ENCODE results near the gene SLC22A5. TPM values are rescaled to one million over a fixed set of nuclear protein-coding genes. Genes with fewer than 3 reads are reported as not detected.

The SLC22A5 gene
- total RNA-seq, 1 experiment from 2014 or later: 3.6 TPM

DNA sequence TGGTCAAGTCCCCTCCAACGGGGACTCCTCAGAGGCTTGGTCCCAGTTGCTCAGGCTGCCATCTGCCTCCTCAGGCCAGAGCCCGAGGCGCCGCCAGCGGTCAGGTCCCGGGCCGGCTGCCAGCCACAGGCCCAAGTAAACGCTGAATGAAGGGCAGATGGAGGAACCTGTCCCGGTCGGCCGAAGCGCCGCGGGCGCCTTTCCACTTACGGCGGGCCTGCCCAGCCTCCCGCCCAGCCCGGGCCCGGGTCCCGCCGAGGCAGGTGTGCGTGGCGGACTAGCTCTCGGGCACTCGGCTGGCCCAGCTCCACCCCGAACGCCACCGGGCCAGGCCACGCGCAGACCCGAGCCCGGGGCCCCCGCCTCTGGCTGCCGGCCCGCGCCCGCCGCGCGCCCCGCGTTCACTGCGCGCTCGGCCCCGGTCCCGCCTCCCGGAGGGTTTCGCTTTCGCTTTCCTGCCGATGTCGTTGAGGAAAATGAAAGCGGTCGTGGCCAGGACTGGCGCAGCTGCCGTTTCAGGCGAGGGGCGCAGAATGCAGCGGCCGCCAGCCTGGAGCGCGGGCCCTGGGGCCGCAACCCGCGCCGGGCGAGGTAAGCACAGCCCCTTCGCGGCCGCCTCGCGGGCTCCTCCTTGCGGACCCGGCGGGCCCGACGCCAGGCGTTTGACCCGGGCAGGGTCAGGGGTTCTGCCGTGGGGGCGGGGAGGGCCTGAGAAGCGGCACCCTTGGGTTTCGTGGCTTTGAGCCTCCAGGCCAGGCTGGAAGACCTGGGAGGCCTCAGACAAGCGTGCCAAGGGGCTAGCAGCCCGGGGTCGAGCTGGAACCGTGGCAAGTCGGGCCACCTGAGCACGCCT lies 41.2 kb downstream of the SLC22A5 start (continued):
- TF ChIP-seq, protein P1, sequence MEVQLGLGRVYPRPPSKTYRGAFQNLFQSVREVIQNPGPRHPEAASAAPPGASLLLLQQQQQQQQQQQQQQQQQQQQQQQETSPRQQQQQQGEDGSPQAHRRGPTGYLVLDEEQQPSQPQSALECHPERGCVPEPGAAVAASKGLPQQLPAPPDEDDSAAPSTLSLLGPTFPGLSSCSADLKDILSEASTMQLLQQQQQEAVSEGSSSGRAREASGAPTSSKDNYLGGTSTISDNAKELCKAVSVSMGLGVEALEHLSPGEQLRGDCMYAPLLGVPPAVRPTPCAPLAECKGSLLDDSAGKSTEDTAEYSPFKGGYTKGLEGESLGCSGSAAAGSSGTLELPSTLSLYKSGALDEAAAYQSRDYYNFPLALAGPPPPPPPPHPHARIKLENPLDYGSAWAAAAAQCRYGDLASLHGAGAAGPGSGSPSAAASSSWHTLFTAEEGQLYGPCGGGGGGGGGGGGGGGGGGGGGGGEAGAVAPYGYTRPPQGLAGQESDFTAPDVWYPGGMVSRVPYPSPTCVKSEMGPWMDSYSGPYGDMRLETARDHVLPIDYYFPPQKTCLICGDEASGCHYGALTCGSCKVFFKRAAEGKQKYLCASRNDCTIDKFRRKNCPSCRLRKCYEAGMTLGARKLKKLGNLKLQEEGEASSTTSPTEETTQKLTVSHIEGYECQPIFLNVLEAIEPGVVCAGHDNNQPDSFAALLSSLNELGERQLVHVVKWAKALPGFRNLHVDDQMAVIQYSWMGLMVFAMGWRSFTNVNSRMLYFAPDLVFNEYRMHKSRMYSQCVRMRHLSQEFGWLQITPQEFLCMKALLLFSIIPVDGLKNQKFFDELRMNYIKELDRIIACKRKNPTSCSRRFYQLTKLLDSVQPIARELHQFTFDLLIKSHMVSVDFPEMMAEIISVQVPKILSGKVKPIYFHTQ (CRISPR knock-in tag; IDR thresholded peaks at IDR 0.05): no peak
- TF ChIP-seq ZNF396 (CRISPR knock-in tag; IDR thresholded peaks at IDR 0.05; ENCODE audit: borderline replicate concordance) (no peak), GTF2I (CRISPR knock-in tag; conservative IDR thresholded peaks at IDR 0.05) (no peak), FOXK1 (CRISPR knock-in tag; IDR thresholded peaks at IDR 0.05) (no peak), CREM (CRISPR knock-in tag; IDR thresholded peaks at IDR 0.05) (0 out of 2 replicates have a peak, but pooled peaks have one; percentile 62), HMGA2 (CRISPR knock-in tag; IDR thresholded peaks at IDR 0.05) (no peak), SP1 (CRISPR knock-in tag; conservative IDR thresholded peaks at IDR 0.05) (peak; percentile 45; the same call in 1 of the 2 replicates), ZNF219 (CRISPR knock-in tag; IDR thresholded peaks at IDR 0.05; ENCODE audit: borderline replicate concordance) (no peak)
- TF ChIP-seq, protein P2, sequence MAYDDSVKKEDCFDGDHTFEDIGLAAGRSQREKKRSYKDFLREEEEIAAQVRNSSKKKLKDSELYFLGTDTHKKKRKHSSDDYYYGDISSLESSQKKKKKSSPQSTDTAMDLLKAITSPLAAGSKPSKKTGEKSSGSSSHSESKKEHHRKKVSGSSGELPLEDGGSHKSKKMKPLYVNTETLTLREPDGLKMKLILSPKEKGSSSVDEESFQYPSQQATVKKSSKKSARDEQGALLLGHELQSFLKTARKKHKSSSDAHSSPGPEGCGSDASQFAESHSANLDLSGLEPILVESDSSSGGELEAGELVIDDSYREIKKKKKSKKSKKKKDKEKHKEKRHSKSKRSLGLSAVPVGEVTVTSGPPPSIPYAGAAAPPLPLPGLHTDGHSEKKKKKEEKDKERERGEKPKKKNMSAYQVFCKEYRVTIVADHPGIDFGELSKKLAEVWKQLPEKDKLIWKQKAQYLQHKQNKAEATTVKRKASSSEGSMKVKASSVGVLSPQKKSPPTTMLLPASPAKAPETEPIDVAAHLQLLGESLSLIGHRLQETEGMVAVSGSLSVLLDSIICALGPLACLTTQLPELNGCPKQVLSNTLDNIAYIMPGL (CRISPR knock-in tag; IDR thresholded peaks at IDR 0.05): peak; percentile 95
- TF ChIP-seq, protein P3, sequence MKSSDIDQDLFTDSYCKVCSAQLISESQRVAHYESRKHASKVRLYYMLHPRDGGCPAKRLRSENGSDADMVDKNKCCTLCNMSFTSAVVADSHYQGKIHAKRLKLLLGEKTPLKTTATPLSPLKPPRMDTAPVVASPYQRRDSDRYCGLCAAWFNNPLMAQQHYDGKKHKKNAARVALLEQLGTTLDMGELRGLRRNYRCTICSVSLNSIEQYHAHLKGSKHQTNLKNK (CRISPR knock-in tag; IDR thresholded peaks at IDR 0.05): no peak
- TF ChIP-seq, protein P4, sequence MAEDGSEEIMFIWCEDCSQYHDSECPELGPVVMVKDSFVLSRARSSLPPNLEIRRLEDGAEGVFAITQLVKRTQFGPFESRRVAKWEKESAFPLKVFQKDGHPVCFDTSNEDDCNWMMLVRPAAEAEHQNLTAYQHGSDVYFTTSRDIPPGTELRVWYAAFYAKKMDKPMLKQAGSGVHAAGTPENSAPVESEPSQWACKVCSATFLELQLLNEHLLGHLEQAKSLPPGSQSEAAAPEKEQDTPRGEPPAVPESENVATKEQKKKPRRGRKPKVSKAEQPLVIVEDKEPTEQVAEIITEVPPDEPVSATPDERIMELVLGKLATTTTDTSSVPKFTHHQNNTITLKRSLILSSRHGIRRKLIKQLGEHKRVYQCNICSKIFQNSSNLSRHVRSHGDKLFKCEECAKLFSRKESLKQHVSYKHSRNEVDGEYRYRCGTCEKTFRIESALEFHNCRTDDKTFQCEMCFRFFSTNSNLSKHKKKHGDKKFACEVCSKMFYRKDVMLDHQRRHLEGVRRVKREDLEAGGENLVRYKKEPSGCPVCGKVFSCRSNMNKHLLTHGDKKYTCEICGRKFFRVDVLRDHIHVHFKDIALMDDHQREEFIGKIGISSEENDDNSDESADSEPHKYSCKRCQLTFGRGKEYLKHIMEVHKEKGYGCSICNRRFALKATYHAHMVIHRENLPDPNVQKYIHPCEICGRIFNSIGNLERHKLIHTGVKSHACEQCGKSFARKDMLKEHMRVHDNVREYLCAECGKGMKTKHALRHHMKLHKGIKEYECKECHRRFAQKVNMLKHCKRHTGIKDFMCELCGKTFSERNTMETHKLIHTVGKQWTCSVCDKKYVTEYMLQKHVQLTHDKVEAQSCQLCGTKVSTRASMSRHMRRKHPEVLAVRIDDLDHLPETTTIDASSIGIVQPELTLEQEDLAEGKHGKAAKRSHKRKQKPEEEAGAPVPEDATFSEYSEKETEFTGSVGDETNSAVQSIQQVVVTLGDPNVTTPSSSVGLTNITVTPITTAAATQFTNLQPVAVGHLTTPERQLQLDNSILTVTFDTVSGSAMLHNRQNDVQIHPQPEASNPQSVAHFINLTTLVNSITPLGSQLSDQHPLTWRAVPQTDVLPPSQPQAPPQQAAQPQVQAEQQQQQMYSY (CRISPR knock-in tag; IDR thresholded peaks at IDR 0.05): no peak; the same call in 1 of the 2 replicates

DNA sequence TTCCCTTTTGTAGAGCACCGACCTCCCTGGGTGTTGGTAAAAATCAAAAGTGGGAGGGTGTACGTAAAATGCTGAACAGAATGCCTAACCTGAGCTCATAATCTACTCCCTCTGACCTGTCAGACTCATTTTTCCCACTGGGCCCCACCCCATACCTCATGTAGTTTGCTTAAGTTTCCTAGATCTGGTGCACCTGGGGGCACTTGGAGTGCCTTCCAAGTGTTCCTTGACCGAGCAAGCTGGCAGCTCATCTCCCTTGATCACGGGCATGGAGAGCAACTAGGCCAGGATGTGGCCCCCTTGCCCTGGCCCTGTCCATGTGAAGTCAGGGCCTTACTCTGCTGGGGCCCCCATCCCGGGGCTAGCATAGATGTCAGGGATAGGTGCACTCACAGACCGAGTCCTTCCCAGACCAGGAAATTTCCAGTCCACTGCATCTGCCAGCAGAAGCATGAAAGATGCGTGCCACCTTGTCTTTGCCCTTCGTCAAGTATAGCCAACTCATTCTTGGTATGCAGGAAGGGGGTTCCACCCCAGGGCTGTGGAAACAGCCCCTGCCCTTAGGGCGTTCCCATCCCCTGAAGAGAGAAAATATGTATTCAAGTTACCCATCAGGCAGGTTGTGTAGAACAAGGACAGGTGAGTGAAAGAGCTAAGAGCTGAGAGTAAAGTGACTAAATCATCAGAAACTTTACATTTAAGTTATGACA lies 41.9 kb downstream of the SLC22A5 start:
- POLR2A ChIA-PET: interaction anchor here (0.7 to 1.5 kb wide), 3 partner anchors 79 to 89 kb away, joined by 3 read pairs; no protein-coding TSS in a partner anchor
- no peaks in the 10 kb centered on the region for H3K36me3 Mint-ChIP-seq
- ATAC-seq (no peak), DNase-seq (ENCODE audit: low spot score) (no peak)
- H3K9me3 Mint-ChIP-seq: peaks cover 4% of the 10 kb centered on the region; the same call in 1 of the 2 replicates
- peak overlapping the region; percentile 44; the same call in 1 of the 2 replicates for H3K27ac Mint-ChIP-seq
- no peak for TF ChIP-seq SOX15 (CRISPR knock-in tag; IDR thresholded peaks at IDR 0.05)
- no peak for TF ChIP-seq NR3C1 (CRISPR knock-in tag; conservative IDR thresholded peaks at IDR 0.05; ENCODE audit: low read depth)
- TF ChIP-seq, protein P5, sequence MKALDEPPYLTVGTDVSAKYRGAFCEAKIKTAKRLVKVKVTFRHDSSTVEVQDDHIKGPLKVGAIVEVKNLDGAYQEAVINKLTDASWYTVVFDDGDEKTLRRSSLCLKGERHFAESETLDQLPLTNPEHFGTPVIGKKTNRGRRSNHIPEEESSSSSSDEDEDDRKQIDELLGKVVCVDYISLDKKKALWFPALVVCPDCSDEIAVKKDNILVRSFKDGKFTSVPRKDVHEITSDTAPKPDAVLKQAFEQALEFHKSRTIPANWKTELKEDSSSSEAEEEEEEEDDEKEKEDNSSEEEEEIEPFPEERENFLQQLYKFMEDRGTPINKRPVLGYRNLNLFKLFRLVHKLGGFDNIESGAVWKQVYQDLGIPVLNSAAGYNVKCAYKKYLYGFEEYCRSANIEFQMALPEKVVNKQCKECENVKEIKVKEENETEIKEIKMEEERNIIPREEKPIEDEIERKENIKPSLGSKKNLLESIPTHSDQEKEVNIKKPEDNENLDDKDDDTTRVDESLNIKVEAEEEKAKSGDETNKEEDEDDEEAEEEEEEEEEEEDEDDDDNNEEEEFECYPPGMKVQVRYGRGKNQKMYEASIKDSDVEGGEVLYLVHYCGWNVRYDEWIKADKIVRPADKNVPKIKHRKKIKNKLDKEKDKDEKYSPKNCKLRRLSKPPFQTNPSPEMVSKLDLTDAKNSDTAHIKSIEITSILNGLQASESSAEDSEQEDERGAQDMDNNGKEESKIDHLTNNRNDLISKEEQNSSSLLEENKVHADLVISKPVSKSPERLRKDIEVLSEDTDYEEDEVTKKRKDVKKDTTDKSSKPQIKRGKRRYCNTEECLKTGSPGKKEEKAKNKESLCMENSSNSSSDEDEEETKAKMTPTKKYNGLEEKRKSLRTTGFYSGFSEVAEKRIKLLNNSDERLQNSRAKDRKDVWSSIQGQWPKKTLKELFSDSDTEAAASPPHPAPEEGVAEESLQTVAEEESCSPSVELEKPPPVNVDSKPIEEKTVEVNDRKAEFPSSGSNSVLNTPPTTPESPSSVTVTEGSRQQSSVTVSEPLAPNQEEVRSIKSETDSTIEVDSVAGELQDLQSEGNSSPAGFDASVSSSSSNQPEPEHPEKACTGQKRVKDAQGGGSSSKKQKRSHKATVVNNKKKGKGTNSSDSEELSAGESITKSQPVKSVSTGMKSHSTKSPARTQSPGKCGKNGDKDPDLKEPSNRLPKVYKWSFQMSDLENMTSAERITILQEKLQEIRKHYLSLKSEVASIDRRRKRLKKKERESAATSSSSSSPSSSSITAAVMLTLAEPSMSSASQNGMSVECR (CRISPR knock-in tag; IDR thresholded peaks at IDR 0.05; ENCODE audit: borderline replicate concordance): no peak
- no peak for TF ChIP-seq JUN (CRISPR knock-in tag; IDR thresholded peaks at IDR 0.05)
- TF ChIP-seq ETV6 (CRISPR knock-in tag; IDR thresholded peaks at IDR 0.05): no peak
- TF ChIP-seq, protein P6, sequence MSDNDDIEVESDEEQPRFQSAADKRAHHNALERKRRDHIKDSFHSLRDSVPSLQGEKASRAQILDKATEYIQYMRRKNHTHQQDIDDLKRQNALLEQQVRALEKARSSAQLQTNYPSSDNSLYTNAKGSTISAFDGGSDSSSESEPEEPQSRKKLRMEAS (CRISPR knock-in tag; IDR thresholded peaks at IDR 0.05): 0 out of 2 replicates have a peak, but pooled peaks have one; percentile 34
- peaks cover 8% of the 10 kb centered on the region for H3K4me1 Mint-ChIP-seq
- H3K27me3 Mint-ChIP-seq (ENCODE audit: low read depth): peaks cover 4% of the 10 kb centered on the region
- CTCF ChIA-PET: interaction anchor here (0.8 to 2.8 kb wide), 21 partner anchors 9 to 347 kb away, joined by 3 to 29 read pairs (median 5); partner anchors contain the start of genes CCNI2, IRF1 and SLC22A4
- peak overlapping the region; percentile 65 for H3K4me3 Mint-ChIP-seq

Data from WTC11 (cell line).